ENCODE data around the gene MTHFD1L. TPM values are rescaled to one million over a fixed set of nuclear protein-coding genes. Genes with fewer than 3 reads are reported as not detected.

MTHFD1L gene
- total RNA-seq, 4 donors from 2014 or later: 0.35 to 1.6 (median 0.59) TPM; not detected in 1

DNA sequence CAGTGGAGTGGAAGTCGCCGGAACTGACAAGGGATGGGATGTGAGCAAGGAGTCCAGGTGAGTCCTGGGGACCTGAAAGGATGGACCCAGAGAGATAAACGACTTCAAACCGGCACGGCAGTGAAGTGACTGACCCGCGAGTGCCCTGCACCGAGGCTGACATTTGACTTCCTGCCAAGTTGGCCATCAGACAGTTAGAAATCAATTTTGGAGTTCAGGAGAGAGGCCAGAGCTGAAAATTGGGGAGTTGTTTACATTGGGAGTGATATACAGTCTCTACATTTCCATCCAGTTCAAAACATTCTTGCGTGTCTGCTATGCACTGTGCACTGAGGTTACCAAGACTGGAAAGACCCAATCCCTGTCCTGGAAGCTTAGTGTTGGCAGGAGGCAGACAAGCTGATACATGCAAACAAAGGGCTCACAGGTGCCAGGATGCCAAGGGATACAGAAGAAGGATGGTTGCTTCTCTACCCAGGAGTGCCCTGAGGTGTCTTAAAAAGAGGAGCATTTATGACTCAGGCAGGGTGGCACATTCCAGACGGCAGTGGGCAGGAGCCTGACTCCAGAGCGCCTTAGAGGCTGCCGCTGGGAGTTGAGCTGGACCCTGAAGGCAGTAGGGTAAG, 186.6 kb downstream of the MTHFD1L start:
- ATAC-seq (no peak), DNase-seq (no peak)
- Histone ChIP-seq H3K36me3 (no peaks in the 10 kb centered on the region), H3K4me1 (no peaks in the 10 kb centered on the region), H3K4me3 (no peak overlapping the region), H3K27ac (no peak overlapping the region), H3K27me3 (no peaks in the 10 kb centered on the region), H3K9me3 (no peaks in the 10 kb centered on the region)
- intact Hi-C loops (cut with DNase I; ENCODE audit: low total_unique reads) (no loop called here), in situ Hi-C loops (cut with MboI; ENCODE audit: low sequenced_read_pairs in 4 of 4) (no loop called here)
- no peak for TF ChIP-seq POLR2A (IDR thresholded peaks at IDR 0.05)
- TF ChIP-seq, protein P1, sequence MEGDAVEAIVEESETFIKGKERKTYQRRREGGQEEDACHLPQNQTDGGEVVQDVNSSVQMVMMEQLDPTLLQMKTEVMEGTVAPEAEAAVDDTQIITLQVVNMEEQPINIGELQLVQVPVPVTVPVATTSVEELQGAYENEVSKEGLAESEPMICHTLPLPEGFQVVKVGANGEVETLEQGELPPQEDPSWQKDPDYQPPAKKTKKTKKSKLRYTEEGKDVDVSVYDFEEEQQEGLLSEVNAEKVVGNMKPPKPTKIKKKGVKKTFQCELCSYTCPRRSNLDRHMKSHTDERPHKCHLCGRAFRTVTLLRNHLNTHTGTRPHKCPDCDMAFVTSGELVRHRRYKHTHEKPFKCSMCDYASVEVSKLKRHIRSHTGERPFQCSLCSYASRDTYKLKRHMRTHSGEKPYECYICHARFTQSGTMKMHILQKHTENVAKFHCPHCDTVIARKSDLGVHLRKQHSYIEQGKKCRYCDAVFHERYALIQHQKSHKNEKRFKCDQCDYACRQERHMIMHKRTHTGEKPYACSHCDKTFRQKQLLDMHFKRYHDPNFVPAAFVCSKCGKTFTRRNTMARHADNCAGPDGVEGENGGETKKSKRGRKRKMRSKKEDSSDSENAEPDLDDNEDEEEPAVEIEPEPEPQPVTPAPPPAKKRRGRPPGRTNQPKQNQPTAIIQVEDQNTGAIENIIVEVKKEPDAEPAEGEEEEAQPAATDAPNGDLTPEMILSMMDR (IDR thresholded peaks at IDR 0.05 in 4 of 5, conservative IDR thresholded peaks at IDR 0.05 in 1 of 5): no peak

DNA sequence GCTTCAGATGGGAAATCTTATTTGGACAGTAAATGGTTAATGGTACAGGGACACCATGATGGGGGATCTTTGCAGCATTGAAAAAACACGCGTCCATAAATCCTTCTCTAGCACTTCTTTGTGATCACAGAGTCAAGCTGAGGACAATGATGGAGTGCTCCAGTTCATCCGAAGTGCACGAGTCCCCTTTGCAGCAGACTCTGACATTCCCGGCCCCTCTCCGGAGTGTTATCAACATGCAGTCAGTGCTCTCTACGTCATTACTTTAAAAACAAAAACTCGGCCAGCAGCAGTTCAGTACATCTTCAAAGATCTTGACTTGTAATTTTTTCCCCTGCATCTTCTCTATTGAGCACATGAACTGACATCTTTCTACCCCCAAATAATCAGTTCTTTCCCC, 188.8 kb downstream of the MTHFD1L start:
- Histone ChIP-seq H3K4me1 (no peaks in the 10 kb centered on the region), H3K9me3 (no peaks in the 10 kb centered on the region), H3K27me3 (no peaks in the 10 kb centered on the region), H3K27ac (no peak overlapping the region), H3K4me3 (no peak overlapping the region), H3K36me3 (no peaks in the 10 kb centered on the region)
- intact Hi-C loops (cut with DNase I; ENCODE audit: low total_unique reads) (no loop called here), in situ Hi-C loops (cut with MboI; ENCODE audit: low sequenced_read_pairs in 4 of 4) (no loop called here)
- ATAC-seq (no peak), DNase-seq (no peak)
- TF ChIP-seq, protein P1 (IDR thresholded peaks at IDR 0.05 in 4 of 5, conservative IDR thresholded peaks at IDR 0.05 in 1 of 5): no peak
- no peak for TF ChIP-seq POLR2A (IDR thresholded peaks at IDR 0.05)

DNA sequence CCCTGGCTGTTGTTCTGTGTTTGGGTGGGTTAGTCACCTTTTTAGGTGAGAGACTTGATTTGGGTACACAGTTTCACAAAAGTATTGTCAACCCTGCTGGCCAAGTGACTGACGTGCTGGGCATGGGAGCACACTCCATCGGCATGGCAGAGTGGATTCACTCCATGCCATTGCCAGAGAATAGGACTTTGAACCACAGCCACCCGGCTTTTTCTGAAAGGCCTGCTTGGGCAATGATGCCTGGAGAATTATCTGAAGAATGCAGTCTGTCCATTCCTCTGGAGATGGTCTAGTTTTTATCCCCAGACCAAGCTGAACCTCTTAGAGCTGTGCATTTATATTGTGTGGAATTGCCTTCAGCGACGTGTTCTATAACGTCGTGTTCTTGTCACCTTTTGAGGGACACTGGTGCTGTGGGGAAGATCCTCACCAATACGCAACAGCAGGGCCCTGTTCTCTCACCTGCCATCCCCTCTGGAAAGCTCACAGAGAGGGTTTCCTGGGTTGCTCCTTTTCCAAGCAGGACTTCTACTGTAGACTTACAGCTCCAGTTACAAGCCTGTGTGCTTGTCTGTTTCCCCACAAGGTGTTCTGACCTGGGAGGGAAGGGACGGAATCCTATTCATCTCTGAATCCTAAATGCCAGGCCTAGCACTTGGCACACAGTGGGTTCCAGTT, 190.9 kb downstream of the MTHFD1L start:
- ATAC-seq: no peak
- DNase-seq: no peak
- Histone ChIP-seq H3K36me3 (no peaks in the 10 kb centered on the region), H3K27me3 (no peaks in the 10 kb centered on the region), H3K4me3 (no peak overlapping the region), H3K9me3 (no peaks in the 10 kb centered on the region), H3K27ac (no peak overlapping the region), H3K4me1 (no peaks in the 10 kb centered on the region)
- in situ Hi-C loops (cut with MboI; ENCODE audit: low sequenced_read_pairs in 4 of 4): no loop called here
- intact Hi-C loops (cut with DNase I; ENCODE audit: low total_unique reads): no loop called here
- TF ChIP-seq POLR2A (IDR thresholded peaks at IDR 0.05): no peak
- TF ChIP-seq, protein P1 (IDR thresholded peaks at IDR 0.05 in 4 of 5, conservative IDR thresholded peaks at IDR 0.05 in 1 of 5): no peak

DNA sequence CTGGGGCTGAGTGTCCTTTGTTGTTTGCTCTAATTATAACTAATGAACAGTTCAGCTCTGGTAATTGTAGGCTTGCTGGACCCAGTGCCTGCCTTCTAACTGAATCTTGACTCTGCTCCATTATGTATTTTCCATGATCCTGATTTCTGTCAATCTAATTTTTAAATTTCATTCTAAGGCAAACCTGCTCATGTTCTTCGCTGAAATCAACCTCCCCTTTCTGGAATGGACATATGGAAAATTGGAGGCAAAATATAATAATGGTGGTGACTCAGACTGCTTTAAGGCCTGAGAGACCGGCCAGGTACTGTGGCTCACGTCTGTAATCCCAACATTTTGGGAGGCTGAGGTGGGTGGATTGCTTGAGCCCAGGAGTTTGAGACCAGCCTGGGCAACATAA, 191.6 kb downstream of the MTHFD1L start:
- H3K9me3 ChIP-seq: no peaks in the 10 kb centered on the region
- H3K4me3 ChIP-seq: no peak overlapping the region
- intact Hi-C loops (cut with DNase I; ENCODE audit: low total_unique reads): no loop called here
- no peak for ATAC-seq
- in situ Hi-C loops (cut with MboI; ENCODE audit: low sequenced_read_pairs in 4 of 4): no loop called here
- H3K27me3 ChIP-seq: no peaks in the 10 kb centered on the region
- H3K36me3 ChIP-seq: no peaks in the 10 kb centered on the region
- TF ChIP-seq, protein P1 (IDR thresholded peaks at IDR 0.05 in 4 of 5, conservative IDR thresholded peaks at IDR 0.05 in 1 of 5): no peak
- TF ChIP-seq POLR2A (IDR thresholded peaks at IDR 0.05): no peak
- no peaks in the 10 kb centered on the region for H3K4me1 ChIP-seq
- no peak for DNase-seq
- H3K27ac ChIP-seq: no peak overlapping the region
